Brain pericyte (primary cell): ENCODE data around the gene ROM1.
"Not testable (repeated sequence)": the region's sequence is repeated elsewhere in the genome, so short reads cannot be mapped to it uniquely, and the experiment has no call there.

ENCODE experiments used
- DNase-seq: peaks from one replicate; pipeline ENCODE4 v3.0.0-alpha.2; 2012; ENCODE audit warnings: low read depth, low spot score

ROM1 gene

GRCh38 chr11:62612366-62613290, at the start of gene ROM1, which contains the start of gene EML3:
TSS of gene ROM1 (plus strand) at chr11:62613257. CDS start at chr11:62613282, 25 bp downstream.
TSS of gene EML3 (minus strand) at chr11:62612775. CDS start at chr11:62612457, 318 bp downstream.
- no peak for DNase-seq

- DNase-seq = no peak
Measured at GRCh38 chr11:62565100-62565802, 47.8 kb upstream of the ROM1 start.

- DNase-seq = no peak
Measured at GRCh38 chr11:62566247-62566646, 46.8 kb upstream of the ROM1 start.

- no peak for DNase-seq
Measured at GRCh38 chr11:62567018-62567633, 45.9 kb upstream of the ROM1 start.

GRCh38 chr11:62569611-62570010, 43.4 kb upstream of the ROM1 start:
- no peak for DNase-seq

GRCh38 chr11:62570903-62571302, 42.2 kb upstream of the ROM1 start:
- not testable (repeated sequence) for DNase-seq

- DNase-seq = not testable (repeated sequence)
Measured at GRCh38 chr11:62571493-62571892, 41.6 kb upstream of the ROM1 start.

GRCh38 chr11:62572431-62572830, 40.6 kb upstream of the ROM1 start:
- DNase-seq = no peak

GRCh38 chr11:62573006-62573591, 40.0 kb upstream of the ROM1 start:
- DNase-seq = no peak

GRCh38 chr11:62573592-62574362, 39.3 kb upstream of the ROM1 start, which contains the start of gene EEF1G:
TSS of gene EEF1G (minus strand) at chr11:62573891. CDS start at chr11:62573842, 49 bp downstream.
- peak; percentile 99 for DNase-seq

- DNase-seq = no peak
Measured at GRCh38 chr11:62574363-62575071, 38.5 kb upstream of the ROM1 start.

GRCh38 chr11:62575156-62575555, 37.9 kb upstream of the ROM1 start:
- DNase-seq = no peak

GRCh38 chr11:62575837-62576236, 37.2 kb upstream of the ROM1 start:
- no peak for DNase-seq

GRCh38 chr11:62577046-62577714, 35.9 kb upstream of the ROM1 start:
- DNase-seq = no peak

- no peak for DNase-seq
Measured at GRCh38 chr11:62578541-62578940, 34.5 kb upstream of the ROM1 start.

- no peak for DNase-seq
Measured at GRCh38 chr11:62579252-62579651, 33.8 kb upstream of the ROM1 start.

GRCh38 chr11:62580959-62581715, 31.9 kb upstream of the ROM1 start:
- DNase-seq = no peak

- not testable (repeated sequence) for DNase-seq
Measured at GRCh38 chr11:62581735-62582134, 31.3 kb upstream of the ROM1 start.

GRCh38 chr11:62585356-62585755, 27.7 kb upstream of the ROM1 start:
- not testable (repeated sequence) for DNase-seq
